ENCODE data around the gene GRK6.

Gene GRK6

GRCh38 chr5:177427211-177427822 is 841 bp downstream of the GRK6 start:
- no peak for DNase-seq

- DNase-seq = peak; percentile 41
Measured at GRCh38 chr5:177427919-177428573, 1.6 kb downstream of the GRK6 start.

GRCh38 chr5:177428574-177429217 is 2.2 kb downstream of the GRK6 start:
- no peak for DNase-seq

- peak; percentile 87 for DNase-seq
Measured at GRCh38 chr5:177429248-177430040, 3.0 kb downstream of the GRK6 start.

GRCh38 chr5:177430140-177430951 is 3.9 kb downstream of the GRK6 start:
- no peak for DNase-seq

GRCh38 chr5:177430972-177431316 is 4.5 kb downstream of the GRK6 start:
- no peak for DNase-seq

- peak; percentile 73 for DNase-seq
Measured at GRCh38 chr5:177431317-177432142, 5.1 kb downstream of the GRK6 start.

- DNase-seq = no peak
Measured at GRCh38 chr5:177432143-177432838, 5.8 kb downstream of the GRK6 start.

GRCh38 chr5:177432839-177433657 is 6.6 kb downstream of the GRK6 start:
- no peak for DNase-seq

GRCh38 chr5:177433658-177434217 is 7.3 kb downstream of the GRK6 start:
- no peak for DNase-seq

GRCh38 chr5:177434437-177434836 is 8.0 kb downstream of the GRK6 start:
- DNase-seq = peak; percentile 72

- no peak for DNase-seq
Measured at GRCh38 chr5:177434942-177435738, 8.7 kb downstream of the GRK6 start.

GRCh38 chr5:177435847-177436536 is 9.5 kb downstream of the GRK6 start:
- no peak for DNase-seq

GRCh38 chr5:177437623-177438022 is 11.1 kb downstream of the GRK6 start:
- no peak for DNase-seq

GRCh38 chr5:177438468-177438867 is 12.0 kb downstream of the GRK6 start:
- no peak for DNase-seq

GRCh38 chr5:177439518-177440053 is 13.1 kb downstream of the GRK6 start:
- no peak for DNase-seq

- DNase-seq = peak; percentile 43
Measured at GRCh38 chr5:177440211-177440989, 13.9 kb downstream of the GRK6 start.

Measured in CD4-positive, alpha-beta T cell treated with Interleukin-17A for 4 hours (primary cell).